ENCODE results near the gene GATAD2B.

GRCh38 chr1:153939476-153939875 lies 16.7 kb upstream of the GATAD2B start:
- no peak for TF ChIP-seq CTCF (IDR thresholded peaks at IDR 0.05)
- TF ChIP-seq POLR2A (IDR thresholded peaks at IDR 0.05), result no peak
- no peak for TF ChIP-seq EP300 (IDR thresholded peaks at IDR 0.05)
